NCI-H2081 (cell line): ENCODE measurements around the gene GTF2IRD2.
"Not testable (repeated sequence)": the region's sequence is repeated elsewhere in the genome, so short reads cannot be mapped to it uniquely, and the experiment has no call there.

Source experiments
- DNase-seq, 2 experiments: peaks; one replicate each; lab custom pipeline; 2025; lab: John Stamatoyannopoulos, UW

The GTF2IRD2 gene

DNA sequence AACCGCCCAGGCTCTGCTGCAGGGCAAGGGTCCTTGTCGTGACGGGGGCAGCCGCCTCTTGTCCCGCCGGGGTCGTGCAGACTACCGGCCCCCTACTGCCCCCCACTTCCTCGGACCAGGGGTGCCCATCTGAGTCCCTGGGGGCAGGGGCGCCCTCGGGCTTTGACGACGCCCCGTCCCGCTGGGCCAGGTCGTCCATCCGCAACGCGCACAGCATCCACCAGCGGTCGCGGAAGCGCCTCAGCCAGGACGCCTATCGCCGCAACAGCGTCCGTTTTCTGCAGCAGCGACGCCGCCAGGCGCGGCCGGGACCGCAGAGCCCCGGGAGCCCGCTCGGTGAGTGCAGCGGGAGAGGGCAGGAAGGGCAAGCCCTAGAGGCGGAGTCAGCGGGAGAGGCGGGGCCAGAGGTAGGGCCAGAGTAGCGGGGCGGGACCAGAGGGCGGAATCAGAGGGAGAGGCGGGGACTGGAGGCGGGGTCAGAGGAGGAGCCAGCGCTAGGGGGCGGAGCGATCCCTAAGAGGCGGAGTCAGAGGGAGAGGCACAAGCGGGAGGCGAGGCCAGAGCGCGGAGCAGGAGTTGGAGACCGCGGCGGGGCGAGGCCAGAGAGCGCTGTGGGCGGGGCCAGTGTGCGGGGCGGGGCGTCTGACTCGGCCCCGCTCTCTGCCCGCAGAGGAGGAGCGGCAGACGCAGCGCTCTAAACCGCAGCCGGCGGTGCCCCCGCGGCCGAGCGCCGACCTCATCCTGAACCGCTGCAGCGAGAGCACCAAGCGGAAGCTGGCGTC lies 62.8 kb downstream of the GTF2IRD2 start:
- DNase-seq = peak; percentile 74 to 76

DNA sequence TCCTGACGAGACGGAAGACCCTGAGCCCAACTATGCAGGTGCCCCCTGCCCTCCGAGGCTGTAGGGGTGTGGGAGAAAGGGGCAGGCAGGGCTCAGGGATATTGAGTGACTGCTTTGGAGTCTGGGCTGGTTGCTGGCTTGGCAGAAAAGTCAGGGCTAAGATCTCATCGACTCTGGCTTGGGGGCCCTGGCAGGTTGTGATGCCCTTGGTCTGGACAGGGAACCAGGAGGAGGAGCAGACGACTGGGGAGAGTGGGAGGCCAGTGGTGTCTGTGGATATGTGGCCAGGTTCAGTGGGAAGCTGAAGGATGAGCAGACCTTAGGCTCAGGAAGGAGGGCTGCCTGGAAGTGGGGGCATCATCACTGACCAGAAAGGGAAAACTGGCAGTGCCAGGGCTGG lies 67.8 kb downstream of the GTF2IRD2 start:
- DNase-seq = not testable (repeated sequence)

DNA sequence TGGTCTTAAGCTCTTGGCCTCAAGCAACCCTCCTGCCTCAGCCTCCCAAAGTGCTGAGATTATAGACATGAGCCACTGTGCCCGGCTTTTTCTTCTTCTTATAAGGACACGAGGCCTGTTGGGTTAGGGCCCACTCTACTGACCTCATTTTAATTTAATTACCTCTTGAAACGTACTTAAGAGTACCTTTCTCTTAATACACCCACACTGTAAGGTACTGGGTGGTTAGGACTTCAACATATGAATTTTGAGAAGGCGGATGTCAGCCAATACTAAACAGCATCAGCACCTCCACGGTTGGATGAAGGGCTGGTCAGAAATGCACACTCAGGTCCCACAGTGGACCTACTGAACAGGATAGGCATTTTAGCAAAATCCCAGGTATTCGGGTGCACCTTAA lies 69.7 kb downstream of the GTF2IRD2 start:
- not testable (repeated sequence) for DNase-seq

DNA sequence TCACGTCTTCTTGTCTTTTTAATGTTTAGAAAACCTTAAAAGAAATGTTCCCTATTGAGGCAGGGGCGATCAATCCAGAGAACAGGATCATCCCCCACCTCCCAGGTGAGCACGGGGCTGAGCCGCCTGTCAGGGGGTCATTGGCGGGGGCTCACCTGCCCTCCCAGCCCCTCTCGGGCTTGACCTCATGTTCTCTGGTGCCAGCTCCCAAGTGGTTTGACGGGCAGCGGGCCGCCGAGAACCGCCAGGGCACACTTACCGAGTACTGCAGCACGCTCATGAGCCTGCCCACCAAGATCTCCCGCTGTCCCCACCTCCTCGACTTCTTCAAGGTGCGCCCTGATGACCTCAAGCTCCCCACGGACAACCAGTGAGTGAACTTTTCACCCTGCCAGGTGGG lies 72.4 kb downstream of the GTF2IRD2 start:
- DNase-seq = not testable (repeated sequence)

DNA sequence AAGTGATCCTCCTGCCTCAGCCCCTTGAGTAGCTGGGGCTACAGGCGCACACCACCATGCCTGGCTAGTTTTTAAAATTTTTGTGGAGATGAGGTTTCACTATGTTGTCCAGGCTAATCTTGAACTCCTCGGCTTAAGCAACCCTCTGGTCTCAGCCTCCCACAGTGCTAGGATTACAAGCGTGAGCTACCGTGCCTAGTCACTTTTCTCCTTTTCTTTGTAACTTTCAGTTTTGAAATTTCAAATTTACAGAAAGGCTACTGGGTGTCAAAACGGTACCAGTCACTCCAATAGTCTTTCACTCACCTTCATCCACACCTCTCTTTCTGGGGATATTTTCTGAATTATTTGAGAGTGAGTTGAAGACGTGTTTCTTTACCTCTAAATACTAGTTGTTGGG lies 76.3 kb downstream of the GTF2IRD2 start:
- DNase-seq = not testable (repeated sequence)

DNA sequence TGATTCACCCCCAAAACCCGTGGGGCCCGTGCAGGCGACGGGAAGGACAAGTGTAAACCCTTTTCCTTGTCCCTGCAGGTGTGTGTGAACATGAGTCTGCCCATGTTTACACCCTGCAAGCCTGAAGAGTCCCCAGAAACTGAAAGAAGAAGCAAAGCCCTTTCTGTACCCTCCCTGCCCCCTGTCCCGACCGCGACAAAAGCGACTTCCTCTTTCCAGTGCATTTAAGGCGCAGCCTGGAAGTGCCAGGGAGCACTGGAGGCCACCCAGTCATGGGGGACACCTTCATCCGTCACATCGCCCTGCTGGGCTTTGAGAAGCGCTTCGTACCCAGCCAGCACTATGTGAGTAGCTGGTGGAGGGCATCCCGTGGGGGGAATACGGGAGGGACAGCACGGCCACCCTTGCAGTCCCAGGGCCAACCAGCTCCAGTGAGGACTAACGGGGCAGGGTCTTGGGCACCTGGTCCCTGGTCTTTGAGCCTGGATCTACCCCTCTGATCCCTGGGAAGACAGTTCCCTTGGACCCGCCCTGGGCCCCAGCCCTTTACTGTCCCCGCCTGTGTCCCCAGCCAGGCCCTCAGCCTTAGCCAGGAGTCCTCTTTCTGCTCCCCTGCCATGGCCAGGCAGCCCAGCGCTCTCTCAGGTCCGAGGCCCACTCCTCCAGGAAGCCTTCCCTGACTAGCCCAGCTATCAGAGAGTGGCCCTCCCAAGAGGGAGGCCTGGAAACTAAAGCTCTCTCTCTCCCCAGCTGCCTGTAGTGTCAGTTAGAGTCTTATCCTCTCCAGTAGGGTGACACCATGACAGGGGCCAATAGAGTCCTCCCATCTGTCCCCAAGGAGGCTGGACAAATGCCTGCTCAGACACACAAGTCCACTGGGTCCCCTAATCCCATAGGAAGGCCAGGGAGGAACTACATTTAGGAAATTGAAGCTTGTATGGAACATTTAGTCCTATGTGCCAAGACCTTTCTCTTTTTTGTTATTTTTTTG lies 77.3 kb downstream of the GTF2IRD2 start, which contains the start of gene NCF1:
Gene NCF1, plus strand, starts transcription at position 252 of the 991 bp plus-strand sequence. Its CDS starts 21 bp downstream, at position 273.
- not testable (repeated sequence) for DNase-seq

DNA sequence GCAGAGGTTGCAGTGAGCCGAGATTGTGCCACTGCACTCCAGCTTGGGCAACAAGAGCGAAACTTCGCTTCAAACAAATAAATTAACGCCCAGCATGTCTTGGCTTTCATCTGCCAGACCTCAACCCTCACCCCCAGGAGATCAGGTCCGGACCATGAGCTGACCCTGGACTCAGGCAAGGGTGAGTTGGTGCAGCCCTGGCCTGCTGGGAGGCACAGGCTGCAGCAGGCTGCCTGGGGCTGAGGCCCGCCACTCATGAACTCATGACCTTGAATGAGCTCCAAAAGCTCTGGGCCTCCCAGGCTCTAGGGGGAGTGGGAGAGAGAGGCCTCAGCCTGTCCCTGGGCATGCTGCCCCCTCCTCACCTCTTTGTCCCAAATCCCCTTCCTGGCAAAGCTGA lies 79.3 kb downstream of the GTF2IRD2 start:
- not testable (repeated sequence) for DNase-seq

DNA sequence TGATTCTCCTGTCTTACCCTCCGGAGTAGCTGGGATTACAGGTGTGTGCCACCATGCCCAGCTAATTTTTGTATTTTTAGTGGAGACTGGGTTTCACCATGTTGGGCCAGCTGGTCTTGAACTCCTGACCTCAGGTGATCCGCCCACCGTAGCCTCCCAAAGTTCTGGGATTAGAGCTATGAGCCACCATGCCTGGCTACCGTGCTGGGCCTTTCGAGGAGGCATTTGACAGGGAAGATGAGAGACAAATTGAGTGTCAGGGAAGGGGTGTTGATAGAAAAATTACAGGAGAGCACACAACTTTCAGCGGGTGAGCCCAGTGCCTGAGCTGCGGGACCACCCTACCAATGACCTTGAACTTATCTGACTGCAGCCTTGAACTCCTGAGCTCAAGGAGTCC lies 81.3 kb downstream of the GTF2IRD2 start:
- not testable (repeated sequence) for DNase-seq

DNA sequence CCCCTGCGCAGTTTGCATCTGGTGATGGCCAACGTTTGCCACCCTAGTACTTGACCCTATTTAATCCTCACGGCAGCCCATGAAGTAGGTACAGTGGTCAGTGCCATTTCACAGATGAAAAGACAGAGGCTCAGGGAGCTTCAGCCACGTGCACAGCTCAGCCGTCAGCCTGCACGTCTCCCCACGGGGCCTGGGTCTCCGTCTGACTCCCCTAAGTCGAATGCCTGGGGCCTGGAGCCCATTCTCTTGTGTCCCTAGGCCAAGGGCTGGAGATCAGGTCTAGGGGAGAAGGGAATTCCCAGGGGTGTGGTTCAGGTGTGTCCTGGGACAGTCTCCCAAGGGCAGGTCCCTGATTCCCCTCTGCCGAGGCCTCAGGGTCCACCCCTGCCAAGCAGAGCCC lies 84.4 kb downstream of the GTF2IRD2 start:
- not testable (repeated sequence) for DNase-seq

DNA sequence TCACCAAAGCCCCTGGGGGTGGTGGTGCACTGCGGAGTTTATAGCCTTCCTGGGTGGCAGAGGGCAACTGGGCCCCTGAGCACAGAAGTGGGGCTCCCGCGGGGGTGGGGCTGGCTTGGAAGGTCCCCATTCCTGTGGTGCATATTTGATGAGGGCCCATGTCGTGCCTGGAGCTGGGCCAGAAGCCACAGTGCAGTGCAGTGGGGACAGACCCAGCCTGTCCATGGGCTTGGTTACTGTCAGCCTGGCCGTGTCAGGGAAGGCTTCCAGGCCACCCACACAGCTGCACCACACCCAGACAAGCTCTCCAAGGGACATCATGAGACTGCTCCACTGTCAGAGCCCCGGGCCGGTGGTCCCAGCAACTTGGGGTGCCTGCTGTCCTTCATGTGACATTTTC lies 84.9 kb downstream of the GTF2IRD2 start:
- not testable (repeated sequence) for DNase-seq

DNA sequence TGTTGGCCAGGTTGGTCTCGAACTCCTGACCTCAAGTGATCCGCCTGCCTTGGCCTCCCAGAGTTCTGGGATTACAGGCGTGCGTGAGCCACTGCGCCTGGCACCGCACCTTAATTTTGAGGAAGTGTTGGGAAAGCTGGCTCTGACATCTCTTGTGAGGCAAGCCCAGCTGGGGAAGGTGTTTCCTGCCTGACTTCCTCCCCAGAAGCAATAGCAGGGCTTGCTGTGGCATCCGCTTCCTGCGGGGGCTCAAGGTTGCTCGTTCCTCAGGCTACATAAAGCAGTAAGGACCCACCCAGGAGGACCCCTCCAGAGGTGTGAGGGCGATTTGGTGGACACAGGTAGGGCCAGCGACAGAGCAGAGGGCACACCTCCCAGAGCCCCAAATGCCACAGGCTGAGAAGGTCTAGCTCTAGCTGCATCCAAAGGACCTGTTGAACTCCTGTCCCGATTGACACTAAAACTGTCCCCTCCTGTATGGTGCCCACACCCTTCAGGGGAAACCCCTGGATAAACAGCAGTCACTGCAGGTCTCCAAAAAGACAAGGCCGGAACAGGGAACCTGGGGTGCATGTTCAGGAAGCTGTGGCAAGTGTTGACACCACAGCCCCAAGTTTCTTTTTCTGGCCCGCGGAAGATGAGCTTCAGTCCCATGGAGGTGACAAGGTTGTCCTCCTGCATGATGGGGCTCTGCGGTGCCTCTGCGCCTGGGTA lies 86.0 kb downstream of the GTF2IRD2 start:
- not testable (repeated sequence) for DNase-seq

DNA sequence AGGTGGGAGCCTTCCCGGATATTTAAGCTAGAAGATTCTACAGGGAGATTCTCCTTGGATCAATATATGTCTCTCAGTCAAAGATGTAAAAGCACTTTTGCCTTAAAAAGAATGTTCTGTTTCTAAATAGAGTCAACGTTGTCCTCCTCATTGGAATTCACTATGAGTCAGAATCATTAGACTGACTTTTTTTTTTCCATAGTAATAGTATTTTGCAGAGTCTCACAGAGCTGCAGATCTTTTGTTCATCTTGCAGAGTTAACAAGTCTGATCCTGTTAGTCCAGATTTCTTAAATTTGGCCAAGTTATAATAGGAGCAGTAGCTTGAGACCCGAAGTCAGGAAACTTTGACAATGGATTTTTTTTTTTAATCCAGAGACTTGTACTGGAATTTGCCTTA lies 92.4 kb downstream of the GTF2IRD2 start:
- DNase-seq = not testable (repeated sequence)

DNA sequence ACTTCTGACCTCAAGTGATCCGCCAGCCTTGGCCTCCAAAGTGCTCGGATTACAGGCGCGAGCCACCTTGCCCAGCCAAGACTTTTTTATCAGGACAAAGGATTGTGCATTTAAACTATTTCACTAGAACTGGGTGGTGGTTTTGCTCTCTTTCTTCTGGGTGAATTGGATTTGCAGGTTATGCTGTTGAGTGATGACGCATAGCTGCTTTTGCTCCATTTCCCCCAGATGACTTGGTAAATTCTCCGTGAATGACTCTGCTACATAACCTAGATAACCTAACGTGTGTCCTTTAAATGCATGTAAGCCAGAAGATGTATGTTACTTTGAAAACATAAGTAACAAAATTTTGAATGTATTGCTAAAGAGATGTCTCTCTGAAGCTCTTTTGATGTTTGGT lies 93.1 kb downstream of the GTF2IRD2 start:
- not testable (repeated sequence) for DNase-seq

DNA sequence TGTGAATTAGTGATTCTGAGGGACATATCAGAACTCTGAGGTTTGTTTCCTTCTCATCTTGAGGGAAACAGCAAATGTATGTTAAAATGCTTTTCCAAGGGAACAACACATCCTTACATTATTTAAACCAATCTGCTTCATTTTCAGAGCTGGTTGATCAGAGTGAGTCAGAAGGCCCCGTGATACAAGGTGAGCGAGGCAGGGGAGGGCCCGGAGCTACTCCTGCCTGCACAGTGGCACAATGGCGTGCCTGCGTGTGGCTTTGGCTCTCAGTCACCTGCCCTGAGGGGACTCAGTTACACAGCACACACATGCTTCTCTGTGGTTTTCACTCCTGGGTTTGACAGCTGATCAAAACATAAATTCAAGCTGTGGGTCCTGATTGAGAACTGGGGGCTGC lies 94.7 kb downstream of the GTF2IRD2 start:
- DNase-seq = not testable (repeated sequence)

DNA sequence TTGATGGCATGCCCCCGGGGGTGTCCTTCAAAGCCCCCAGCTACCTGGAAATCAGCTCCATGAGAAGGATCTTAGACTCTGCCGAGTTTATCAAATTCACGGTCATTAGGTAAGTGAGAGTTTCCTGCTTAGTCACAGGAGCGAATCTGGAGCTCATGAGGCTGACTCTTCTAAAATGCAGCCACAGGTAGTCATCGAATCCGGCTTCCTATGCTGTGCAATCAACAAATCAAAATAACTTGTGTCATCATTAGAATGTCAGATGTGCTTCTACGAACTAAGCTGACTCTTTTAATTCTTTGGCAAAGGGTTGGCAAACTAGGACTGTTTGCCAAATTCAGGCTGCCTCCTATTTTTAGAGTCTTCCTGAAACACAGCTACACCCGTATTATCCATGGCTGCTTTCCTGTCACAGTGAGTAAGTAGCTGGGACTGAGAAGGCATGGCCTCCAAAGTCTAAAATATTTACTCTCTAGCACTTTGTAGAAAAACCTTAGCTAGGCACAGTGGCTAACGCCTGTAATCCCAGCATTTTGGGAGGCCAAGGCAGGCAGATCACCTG lies 97.4 kb downstream of the GTF2IRD2 start:
- not testable (repeated sequence) for DNase-seq
